ENCODE data around the gene DHRS7C. TPM values are rescaled to one million over a fixed set of nuclear protein-coding genes. Genes with fewer than 3 reads are reported as not detected.

The DHRS7C gene
- total RNA-seq, 1 experiment from 2014 or later, result not detected

GRCh38 chr17:9824094-9824493 is 32.7 kb upstream of the DHRS7C start:
- ChIA-PET CTCF (no interaction called here), POLR2A (no interaction called here)
- Mint-ChIP-seq H3K27me3 (ENCODE audit: low read depth) (no peaks in the 10 kb centered on the region; the same call in 1 of the 2 replicates), H3K27ac (no peak overlapping the region), H3K9me3 (peaks cover 4% of the 10 kb centered on the region), H3K36me3 (no peaks in the 10 kb centered on the region), H3K4me1 (peaks cover 4% of the 10 kb centered on the region), H3K4me3 (no peak overlapping the region)
- no peak for DNase-seq (ENCODE audit: low spot score)
- peak; percentile 36; the same call in 1 of the 2 replicates for ATAC-seq
- TF ChIP-seq ATF3 (CRISPR knock-in tag; conservative IDR thresholded peaks at IDR 0.05), result no peak
- TF ChIP-seq ZNF425 (CRISPR knock-in tag; conservative IDR thresholded peaks at IDR 0.05), result no peak
- no peak for TF ChIP-seq PRDM15 (CRISPR knock-in tag; IDR thresholded peaks at IDR 0.05)
- no peak for TF ChIP-seq ZBTB43 (CRISPR knock-in tag; IDR thresholded peaks at IDR 0.05)
- no peak for TF ChIP-seq TCF7 (CRISPR knock-in tag; IDR thresholded peaks at IDR 0.05; ENCODE audit: low read depth)
- TF ChIP-seq HMGXB4 (CRISPR knock-in tag; IDR thresholded peaks at IDR 0.05), result no peak
- no peak for TF ChIP-seq E2F1 (CRISPR knock-in tag; IDR thresholded peaks at IDR 0.05)
- TF ChIP-seq FOXJ3 (CRISPR knock-in tag; IDR thresholded peaks at IDR 0.05; ENCODE audit: borderline replicate concordance), result no peak
- no peak for TF ChIP-seq SOX15 (CRISPR knock-in tag; IDR thresholded peaks at IDR 0.05)
- no peak for TF ChIP-seq PRRX2 (CRISPR knock-in tag; IDR thresholded peaks at IDR 0.05)
- no peak for TF ChIP-seq FOXK1 (CRISPR knock-in tag; IDR thresholded peaks at IDR 0.05)
- TF ChIP-seq E2F5 (CRISPR knock-in tag; IDR thresholded peaks at IDR 0.05), result no peak
- TF ChIP-seq ERG (CRISPR knock-in tag; IDR thresholded peaks at IDR 0.05), result no peak
- no peak for TF ChIP-seq ZNF263 (CRISPR knock-in tag; IDR thresholded peaks at IDR 0.05; ENCODE audit: low read depth)
- no peak for TF ChIP-seq ZNF532 (CRISPR knock-in tag; IDR thresholded peaks at IDR 0.05; ENCODE audit: borderline replicate concordance)

All from WTC11 (cell line).